ENCODE results near the gene NFATC3.
"Not testable (repeated sequence)": the region's sequence is repeated elsewhere in the genome, so short reads cannot be mapped to it uniquely, and the experiment has no call there.

The NFATC3 gene

GRCh38 chr16:68088130-68088972 is 3.2 kb downstream of the NFATC3 start:
- DNase-seq (ENCODE audit: low read depth) = no peak

DNA sequence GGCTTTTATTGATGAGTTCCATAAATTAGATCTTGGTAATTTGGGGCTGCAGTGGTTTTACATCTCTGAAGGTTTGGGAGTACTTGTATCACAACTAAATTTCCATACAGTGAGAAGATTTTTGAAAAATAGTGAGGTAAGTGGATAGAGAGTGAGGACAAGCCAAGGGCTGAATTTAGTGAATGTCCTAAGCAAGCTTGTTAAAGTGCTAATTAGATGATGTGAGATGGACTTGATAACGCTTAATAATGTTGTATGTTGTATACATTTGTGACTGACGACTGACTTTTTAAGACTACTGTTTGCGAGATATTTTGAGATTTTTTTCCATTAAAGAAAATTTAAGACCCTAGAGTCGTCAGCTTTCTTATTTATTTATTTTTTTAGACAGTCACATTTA is 3.9 kb downstream of the NFATC3 start:
- DNase-seq (ENCODE audit: low read depth) = no peak

DNA sequence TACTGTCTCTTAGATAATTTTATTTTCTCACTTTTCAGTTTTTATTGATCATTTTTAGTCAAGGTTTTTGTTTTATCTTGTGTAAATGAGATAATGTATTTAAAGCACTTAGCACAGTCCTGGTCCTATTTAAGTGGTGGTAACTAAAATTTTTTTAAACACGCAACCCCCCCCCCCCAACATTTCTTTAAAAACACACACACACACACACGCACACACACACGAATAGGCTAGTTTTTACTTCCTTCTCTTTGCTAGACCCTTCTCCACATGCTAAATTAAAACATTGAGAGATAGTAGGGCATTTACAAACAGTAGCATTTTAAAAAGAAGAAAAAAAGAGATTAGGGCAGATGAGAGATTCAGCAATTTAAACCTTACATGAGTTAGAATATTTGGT is 5.0 kb downstream of the NFATC3 start:
- no peak for DNase-seq (ENCODE audit: low read depth)

DNA sequence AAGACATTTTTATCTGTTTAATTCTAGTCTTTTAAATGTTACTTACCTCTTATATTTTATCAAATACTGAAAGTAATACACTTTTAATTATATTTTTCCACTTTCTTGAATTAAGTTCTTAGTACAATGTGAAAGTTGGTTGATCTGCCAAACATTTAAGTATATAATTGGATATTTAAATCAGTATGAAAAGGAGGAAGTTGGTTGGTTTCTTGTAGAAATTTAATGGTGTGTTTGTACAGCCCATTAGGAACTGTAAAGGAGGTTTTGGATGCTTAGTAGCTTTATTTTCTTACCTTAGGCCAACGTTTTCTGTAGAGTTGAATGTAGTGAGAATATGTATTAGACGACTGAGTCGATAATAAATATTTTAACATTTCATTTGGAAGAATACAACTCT is 5.4 kb downstream of the NFATC3 start:
- no peak for DNase-seq (ENCODE audit: low read depth)

DNA sequence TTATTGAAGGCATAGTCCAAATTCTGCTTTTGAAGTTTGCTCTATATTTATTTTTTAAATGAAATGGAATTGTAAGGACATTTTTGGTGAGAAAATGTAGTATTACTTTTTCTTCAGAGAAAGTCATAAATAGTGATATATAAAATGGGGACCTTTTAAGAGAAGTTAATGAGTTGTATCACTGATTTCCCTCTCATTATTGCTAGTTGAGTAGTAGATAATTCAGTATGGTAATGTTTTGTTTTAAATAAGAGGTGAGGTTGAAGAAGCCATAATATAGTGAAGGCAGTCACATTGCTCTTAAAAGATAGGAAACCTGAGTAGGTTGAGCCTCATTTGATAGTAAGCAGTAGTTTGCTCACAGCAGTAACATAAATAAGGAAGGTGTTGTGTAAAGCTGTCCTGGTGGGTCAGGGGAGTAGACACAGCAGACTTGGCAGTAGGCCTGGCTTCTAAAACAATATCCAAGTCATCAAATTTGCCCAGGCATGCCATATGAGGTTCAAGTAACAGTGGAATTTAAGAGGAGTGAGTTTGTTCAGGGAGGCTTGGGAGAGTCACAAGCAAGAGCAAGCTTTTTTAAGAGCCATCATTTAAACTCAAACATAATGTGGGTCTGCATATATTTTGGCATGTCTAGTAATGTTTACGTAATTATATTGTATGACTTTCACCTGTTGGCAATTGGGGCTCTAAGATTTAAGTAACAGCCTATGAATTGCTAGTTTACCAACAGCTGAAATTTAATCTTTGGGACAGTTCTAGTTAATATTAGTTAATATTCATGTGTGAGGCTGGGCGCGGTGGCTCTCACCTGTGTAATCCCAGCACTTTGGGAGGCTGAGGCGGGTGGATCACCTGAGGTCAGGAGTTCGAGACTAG is 6.5 kb downstream of the NFATC3 start:
- no peak for DNase-seq (ENCODE audit: low read depth)

DNA sequence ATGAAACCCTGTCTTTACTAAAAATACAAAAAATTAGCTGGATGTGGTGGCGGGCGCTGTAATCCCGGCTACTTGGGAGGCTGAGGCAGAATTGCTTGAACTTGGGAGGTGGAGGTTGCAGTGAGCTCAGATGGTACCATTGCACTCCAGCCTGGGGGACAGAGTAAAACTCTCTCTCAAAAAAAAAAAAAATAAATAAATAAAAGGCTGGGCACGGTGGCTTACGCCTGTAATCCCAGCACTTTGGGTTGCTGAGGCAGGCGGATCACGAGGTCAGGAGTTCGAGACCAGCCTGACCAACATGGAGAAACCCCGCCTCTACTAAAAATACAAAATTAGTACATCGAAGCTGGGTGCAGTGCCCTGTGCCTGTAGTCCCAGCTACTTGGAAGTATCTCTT is 7.1 kb downstream of the NFATC3 start:
- not testable (repeated sequence) for DNase-seq (ENCODE audit: low read depth)

GRCh38 chr16:68093816-68094613 is 8.8 kb downstream of the NFATC3 start:
- no peak for DNase-seq (ENCODE audit: low read depth)

DNA sequence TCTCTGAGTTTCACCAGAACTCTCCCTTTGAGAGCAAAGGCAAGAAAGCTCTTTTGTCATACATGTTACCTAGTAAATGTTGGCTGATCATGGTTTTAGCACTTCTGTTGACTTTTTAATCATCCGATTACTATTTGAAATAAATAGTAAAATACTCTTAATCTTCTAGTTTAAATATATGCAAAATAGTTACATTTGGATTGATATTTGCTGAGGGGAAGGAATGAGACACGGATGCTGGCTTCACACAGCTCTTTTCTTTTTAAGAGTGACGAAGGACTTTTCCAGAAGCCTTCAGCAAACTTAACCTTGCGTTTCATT is 9.4 kb downstream of the NFATC3 start:
- DNase-seq (ENCODE audit: low read depth) = no peak

DNA sequence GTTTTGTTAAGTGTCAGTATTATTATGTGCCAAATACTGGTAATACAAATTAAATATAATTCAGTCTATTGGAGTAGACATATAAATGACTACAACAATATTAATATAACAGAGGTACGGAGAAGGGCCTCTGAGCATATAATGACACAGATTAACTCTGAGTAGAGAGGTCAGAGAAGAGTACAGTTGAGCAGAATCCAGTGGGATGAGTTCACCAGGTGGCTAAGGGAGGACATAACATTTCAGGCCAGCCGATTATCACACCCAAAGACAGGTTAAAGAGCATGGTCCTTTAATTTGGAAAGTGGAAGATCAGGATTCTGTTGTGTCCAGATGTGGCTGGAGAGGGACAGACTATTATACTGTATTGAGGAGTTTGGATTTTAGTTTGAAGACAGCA is 11.3 kb downstream of the NFATC3 start:
- DNase-seq (ENCODE audit: low read depth) = no peak

GRCh38 chr16:68097088-68097487 is 11.9 kb downstream of the NFATC3 start:
- DNase-seq (ENCODE audit: low read depth) = no peak

DNA sequence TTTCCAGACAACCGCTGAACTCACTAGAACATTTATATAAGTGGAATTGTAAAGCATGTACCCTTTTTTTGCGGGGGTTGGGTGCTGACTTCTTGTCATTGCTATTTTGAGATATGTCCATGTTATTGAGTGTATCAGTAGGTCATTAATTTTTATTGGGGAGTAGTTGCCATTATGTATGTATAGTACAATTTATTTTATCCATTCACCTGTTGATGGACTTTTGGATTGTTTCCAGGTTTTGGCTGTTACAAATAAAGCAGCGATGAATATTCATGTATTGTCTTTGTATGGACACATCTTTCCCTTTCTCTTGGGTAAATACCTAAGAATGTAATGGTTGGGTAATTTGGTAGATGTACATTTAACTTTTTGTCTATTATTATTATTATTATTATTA is 12.7 kb downstream of the NFATC3 start:
- DNase-seq (ENCODE audit: low read depth) = no peak

- no peak for DNase-seq (ENCODE audit: low read depth)
Observed at GRCh38 chr16:68100488-68100887, 15.3 kb downstream of the NFATC3 start.

GRCh38 chr16:68105611-68106010 is 20.4 kb downstream of the NFATC3 start:
- DNase-seq (ENCODE audit: low read depth) = no peak

GRCh38 chr16:68107230-68107928 is 22.2 kb downstream of the NFATC3 start:
- DNase-seq (ENCODE audit: low read depth) = not testable (repeated sequence)

- DNase-seq (ENCODE audit: low read depth) = not testable (repeated sequence)
Observed at GRCh38 chr16:68109156-68109555, 24.0 kb downstream of the NFATC3 start.

DNA sequence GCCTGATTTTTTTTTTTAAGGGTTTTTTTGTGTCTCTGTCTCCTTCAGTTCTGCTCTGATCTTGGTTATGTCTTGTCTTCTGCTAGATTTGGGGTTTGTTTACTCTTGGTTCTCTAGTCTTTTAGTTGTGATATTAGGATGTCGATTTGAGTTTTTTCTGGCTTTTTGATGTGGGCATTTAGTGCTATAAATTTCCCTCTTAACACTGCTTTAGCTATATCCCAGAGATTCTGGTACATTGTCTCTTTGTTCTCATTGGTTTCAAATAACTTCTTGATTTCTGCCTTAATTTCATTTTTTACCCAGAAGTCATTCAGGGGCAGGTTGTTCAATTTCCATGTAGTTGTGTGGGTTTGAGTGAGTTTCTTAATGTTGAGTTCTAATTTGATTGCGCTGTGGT is 25.4 kb downstream of the NFATC3 start:
- not testable (repeated sequence) for DNase-seq (ENCODE audit: low read depth)

DNA sequence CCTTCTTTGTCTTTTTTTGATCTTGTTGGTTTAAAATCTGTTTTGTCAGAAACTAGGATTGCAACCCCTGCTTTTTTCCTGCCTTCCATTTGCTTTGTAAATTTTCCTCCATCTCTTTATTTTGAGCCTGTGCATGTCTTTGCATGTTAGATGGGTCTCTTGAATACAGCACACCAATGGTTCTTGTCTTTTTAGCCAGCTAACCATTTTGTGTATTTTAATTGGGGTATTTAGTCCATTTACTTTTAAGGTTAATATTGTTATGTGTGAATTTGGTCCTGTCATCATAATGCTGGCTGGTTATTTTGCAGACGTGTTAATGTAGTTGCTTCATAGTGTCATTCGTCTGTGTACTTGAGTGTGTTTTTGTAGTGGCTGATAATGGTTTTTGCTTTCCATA is 26.2 kb downstream of the NFATC3 start:
- DNase-seq (ENCODE audit: low read depth) = no peak

- DNase-seq (ENCODE audit: low read depth) = no peak
Observed at GRCh38 chr16:68113059-68113761, 28.0 kb downstream of the NFATC3 start.

DNA sequence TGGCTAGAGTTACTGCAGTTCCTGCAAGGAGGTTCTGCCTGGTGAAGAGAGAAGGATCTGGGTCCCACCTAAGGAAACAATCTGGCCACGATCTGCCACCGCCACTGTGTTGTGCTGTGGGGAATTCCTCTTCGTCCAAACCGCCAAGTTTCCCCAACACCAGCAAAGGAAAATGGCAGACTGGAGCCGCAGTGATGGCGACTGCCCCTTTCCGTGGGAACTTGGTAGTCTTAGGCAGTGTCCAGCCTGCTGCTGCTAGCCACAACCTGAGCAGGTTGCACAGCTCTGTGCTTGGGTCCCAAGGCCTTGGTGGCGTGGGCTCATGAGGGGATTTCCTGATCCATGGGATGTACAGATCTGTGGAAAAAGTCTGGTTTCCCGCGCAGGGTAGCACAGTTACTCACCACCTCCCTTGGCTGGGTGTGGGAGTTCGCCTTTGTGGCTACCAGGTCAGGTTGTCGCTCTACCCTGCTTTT is 28.6 kb downstream of the NFATC3 start:
- DNase-seq (ENCODE audit: low read depth) = no peak

DNA sequence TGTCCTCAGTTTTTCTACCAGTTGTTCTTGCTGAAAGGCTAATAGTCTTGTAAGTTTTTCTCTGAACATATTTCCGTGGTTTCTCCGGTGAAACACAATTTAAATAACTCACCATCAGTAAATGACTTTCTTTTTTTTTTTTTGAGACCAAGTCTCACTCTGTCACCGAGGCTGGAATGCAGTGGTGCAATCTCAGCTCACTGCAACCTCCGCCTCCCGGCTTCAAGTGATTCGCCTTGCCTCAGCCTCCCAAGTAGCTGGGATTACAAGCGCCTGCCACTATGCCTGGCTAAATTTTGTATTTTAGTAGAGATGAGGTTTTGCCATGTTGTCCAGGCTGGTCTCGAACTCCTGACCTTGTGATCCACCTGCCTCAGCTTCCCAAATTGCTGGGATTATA is 29.8 kb downstream of the NFATC3 start:
- not testable (repeated sequence) for DNase-seq (ENCODE audit: low read depth)

- DNase-seq (ENCODE audit: low read depth) = no peak
Observed at GRCh38 chr16:68115851-68116250, 30.7 kb downstream of the NFATC3 start.
